RCC 7860 (cell line): ENCODE results near the gene LYAR.

Experiments
- DNase-seq: peaks from one replicate; pipeline ENCODE4 v3.0.0-alpha.2; 2015; ENCODE audit warnings: low spot score
- FAIRE-seq: peaks from 2 replicates; lab custom pipeline; 2012; peaks lifted over from hg19 to GRCh38; lab: Jason Lieb, UNC

LYAR gene

DNA sequence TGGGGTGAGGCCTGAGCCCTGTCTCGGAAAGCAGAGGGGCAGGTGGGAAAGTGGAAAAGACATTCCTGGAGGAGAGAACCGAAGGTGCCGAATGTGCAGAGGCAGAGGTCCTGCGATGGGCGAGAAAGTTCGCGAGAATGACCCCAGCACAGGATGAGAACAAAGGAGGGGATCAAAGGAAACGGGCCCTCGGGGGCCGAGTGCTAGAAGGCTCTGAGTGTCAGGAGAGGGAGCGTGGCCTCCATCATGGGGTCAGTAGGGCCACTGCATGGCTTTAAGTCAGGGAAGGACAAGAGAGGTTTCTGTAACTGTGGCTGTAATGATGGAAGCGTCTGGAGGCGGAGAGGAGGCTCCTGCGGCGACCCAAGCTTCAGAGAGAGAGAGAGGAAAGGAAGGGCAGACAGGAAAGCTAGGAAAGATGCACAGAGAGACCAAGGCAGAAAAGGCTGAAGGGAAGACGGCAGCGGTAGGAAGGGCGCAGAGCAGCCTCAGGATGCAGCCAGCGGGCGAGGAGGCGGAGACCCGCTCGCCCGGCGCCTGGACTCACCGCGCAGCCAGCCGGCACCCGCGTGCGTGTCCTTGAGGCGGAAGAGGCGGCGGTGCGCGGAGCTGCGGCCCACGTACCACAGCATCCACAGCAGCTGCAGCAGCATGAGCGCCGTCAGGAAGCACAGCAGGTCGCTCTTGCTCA, 63.9 kb downstream of the LYAR start:
- DNase-seq (no peak), FAIRE-seq (no peak)
